ENCODE measurements around the gene FANCC. TPM values are rescaled to one million over a fixed set of nuclear protein-coding genes. Genes with fewer than 3 reads are reported as not detected.

Gene FANCC
- total and polyA plus RNA-seq, 2 of the 13 experiments (the other 11 are each of a cell fraction or from before 2014, with no cell fraction given): 7.4 to 8.6 TPM

DNA sequence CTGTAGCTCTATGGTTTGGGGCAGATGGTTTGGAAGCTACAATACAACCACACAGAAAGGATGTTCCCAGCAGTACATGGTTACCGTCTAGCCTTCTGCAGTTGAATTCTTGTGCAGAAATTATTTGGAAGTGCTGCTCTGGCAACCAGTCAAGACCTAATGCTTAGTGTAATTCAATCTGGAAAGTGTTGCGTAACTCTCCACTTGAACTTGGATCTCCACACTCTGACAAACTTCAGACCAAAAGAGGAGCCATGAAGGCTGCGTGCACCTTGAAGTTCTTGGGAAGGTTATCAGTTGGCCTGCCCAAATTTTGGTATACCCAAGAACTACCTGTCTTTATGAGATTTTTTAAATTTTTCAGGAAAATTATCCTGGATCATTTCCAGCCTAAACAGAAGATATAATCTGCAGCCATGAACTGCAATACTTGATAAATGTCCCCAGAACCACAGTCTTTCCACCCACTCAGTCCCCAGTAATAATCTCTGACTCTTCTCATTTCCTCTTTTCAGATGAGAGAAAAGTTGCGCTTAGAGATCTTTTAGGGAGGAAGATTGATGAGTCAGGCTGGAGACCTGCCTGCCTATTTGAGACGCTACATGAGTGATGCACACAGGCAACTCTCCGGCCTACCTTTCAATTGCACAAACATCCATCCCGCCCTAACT is 159.9 kb downstream of the FANCC start (continued):
- TF ChIP-seq, protein P1, sequence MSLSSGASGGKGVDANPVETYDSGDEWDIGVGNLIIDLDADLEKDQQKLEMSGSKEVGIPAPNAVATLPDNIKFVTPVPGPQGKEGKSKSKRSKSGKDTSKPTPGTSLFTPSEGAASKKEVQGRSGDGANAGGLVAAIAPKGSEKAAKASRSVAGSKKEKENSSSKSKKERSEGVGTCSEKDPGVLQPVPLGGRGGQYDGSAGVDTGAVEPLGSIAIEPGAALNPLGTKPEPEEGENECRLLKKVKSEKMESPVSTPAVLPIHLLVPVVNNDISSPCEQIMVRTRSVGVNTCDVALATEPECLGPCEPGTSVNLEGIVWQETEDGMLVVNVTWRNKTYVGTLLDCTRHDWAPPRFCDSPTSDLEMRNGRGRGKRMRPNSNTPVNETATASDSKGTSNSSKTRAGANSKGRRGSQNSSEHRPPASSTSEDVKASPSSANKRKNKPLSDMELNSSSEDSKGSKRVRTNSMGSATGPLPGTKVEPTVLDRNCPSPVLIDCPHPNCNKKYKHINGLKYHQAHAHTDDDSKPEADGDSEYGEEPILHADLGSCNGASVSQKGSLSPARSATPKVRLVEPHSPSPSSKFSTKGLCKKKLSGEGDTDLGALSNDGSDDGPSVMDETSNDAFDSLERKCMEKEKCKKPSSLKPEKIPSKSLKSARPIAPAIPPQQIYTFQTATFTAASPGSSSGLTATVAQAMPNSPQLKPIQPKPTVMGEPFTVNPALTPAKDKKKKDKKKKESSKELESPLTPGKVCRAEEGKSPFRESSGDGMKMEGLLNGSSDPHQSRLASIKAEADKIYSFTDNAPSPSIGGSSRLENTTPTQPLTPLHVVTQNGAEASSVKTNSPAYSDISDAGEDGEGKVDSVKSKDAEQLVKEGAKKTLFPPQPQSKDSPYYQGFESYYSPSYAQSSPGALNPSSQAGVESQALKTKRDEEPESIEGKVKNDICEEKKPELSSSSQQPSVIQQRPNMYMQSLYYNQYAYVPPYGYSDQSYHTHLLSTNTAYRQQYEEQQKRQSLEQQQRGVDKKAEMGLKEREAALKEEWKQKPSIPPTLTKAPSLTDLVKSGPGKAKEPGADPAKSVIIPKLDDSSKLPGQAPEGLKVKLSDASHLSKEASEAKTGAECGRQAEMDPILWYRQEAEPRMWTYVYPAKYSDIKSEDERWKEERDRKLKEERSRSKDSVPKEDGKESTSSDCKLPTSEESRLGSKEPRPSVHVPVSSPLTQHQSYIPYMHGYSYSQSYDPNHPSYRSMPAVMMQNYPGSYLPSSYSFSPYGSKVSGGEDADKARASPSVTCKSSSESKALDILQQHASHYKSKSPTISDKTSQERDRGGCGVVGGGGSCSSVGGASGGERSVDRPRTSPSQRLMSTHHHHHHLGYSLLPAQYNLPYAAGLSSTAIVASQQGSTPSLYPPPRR (CRISPR knock-in tag; IDR thresholded peaks at IDR 0.05; ENCODE audit: borderline replicate concordance): no peak
- no peak for TF ChIP-seq HNRNPLL (IDR thresholded peaks at IDR 0.05; ENCODE audit: low read depth, low read length, poor library complexity, severe bottlenecking)
- TF ChIP-seq, protein P2, sequence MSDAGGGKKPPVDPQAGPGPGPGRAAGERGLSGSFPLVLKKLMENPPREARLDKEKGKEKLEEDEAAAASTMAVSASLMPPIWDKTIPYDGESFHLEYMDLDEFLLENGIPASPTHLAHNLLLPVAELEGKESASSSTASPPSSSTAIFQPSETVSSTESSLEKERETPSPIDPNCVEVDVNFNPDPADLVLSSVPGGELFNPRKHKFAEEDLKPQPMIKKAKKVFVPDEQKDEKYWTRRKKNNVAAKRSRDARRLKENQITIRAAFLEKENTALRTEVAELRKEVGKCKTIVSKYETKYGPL (CRISPR knock-in tag; IDR thresholded peaks at IDR 0.05): no peak
- TF ChIP-seq NFE2L2 (IDR thresholded peaks at IDR 0.05; ENCODE audit: low read length): no peak
- TF ChIP-seq, protein P3, sequence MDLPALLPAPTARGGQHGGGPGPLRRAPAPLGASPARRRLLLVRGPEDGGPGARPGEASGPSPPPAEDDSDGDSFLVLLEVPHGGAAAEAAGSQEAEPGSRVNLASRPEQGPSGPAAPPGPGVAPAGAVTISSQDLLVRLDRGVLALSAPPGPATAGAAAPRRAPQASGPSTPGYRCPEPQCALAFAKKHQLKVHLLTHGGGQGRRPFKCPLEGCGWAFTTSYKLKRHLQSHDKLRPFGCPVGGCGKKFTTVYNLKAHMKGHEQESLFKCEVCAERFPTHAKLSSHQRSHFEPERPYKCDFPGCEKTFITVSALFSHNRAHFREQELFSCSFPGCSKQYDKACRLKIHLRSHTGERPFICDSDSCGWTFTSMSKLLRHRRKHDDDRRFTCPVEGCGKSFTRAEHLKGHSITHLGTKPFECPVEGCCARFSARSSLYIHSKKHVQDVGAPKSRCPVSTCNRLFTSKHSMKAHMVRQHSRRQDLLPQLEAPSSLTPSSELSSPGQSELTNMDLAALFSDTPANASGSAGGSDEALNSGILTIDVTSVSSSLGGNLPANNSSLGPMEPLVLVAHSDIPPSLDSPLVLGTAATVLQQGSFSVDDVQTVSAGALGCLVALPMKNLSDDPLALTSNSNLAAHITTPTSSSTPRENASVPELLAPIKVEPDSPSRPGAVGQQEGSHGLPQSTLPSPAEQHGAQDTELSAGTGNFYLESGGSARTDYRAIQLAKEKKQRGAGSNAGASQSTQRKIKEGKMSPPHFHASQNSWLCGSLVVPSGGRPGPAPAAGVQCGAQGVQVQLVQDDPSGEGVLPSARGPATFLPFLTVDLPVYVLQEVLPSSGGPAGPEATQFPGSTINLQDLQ (CRISPR knock-in tag; IDR thresholded peaks at IDR 0.05): no peak
- no peak for TF ChIP-seq RBM22 (optimal IDR thresholded peaks at IDR 0.05; ENCODE audit: low read length)
- no peak for TF ChIP-seq NCOR1 (IDR thresholded peaks at IDR 0.05; ENCODE audit: borderline replicate concordance, low read length)
- TF ChIP-seq SMARCE1 (IDR thresholded peaks at IDR 0.05; ENCODE audit: borderline replicate concordance): no peak
- TF ChIP-seq MZF1 (CRISPR knock-in tag; IDR thresholded peaks at IDR 0.05; ENCODE audit: borderline replicate concordance): no peak
- no peak for TF ChIP-seq AGO1 (IDR thresholded peaks at IDR 0.05; ENCODE audit: low read depth, low read length, poor library complexity, severe bottlenecking)
- no peak for TF ChIP-seq PHB2 (IDR thresholded peaks at IDR 0.05; ENCODE audit: partially characterized antibody)
- peak; percentile 97 for TF ChIP-seq CEBPB (IDR thresholded peaks at IDR 0.05; ENCODE audit: borderline replicate concordance, low read depth, low read length)
